ENCODE results near the gene GOLGA6C.
"Not testable (repeated sequence)": the region's sequence is repeated elsewhere in the genome, so short reads cannot be mapped to it uniquely, and the experiment has no call there.

GRCh38 chr15:75273751-75274359 is 15.7 kb downstream of the GOLGA6C start:
- not testable (repeated sequence) for TF ChIP-seq FOS (IDR thresholded peaks at IDR 0.05; ENCODE audit: borderline replicate concordance, insufficient read depth, low read length); POLR2AphosphoS5 (IDR thresholded peaks at IDR 0.05; ENCODE audit: insufficient read depth, low read depth, low read length); POLR2A (IDR thresholded peaks at IDR 0.05; ENCODE audit: low read depth, low read length)
